HL-60 (cell line): Measurements from ENCODE around the gene MALRD1.

ENCODE experiments used
- CTCF ChIP-seq: IDR thresholded peaks from one replicate; pipeline ENCODE4 v1.5.1; 2011; ENCODE audit warnings: low read length, control low read depth, inconsistent platforms; ENCODE audit not compliant: insufficient read depth
- GABPA ChIP-seq: IDR thresholded peaks from 2 replicates; pipeline ENCODE4 v1.6.1; 2012; ENCODE audit warnings: low read depth
- POLR2AphosphoS5 ChIP-seq: IDR thresholded peaks from 2 replicates; pipeline ENCODE4 v1.6.1; 2012; ENCODE audit warnings: low read depth

DNA sequence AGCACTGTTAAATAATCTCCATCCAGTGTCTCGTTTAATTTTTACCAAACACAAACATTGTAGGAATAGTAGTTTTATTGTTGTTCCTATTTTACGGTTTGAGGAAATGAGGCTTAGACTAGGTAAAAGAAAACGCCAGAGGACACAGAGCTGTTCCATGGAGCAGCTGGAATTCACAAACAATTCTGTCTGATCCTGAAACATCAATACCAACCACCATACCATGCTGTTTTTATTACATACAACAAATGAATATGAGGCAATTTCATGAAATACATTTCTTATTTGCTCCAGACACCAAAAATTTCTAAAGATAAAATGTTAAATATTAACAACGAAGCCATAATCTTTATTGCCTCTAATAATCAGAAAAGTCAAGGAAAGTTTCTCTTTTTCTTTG is 9.4 kb downstream of the MALRD1 start:
- TF ChIP-seq POLR2AphosphoS5 (no peak), CTCF (no peak), GABPA (no peak)
